SH-SY5Y (cell line): ENCODE data around the gene OARD1.

Experiments
- GATA2 ChIP-seq: IDR thresholded peaks from 2 replicates; pipeline ENCODE4 v1.6.1; 2011; ENCODE audit warnings: mild to moderate bottlenecking, low read depth, low read length
- GATA3 ChIP-seq: IDR thresholded peaks from 2 replicates; pipeline ENCODE4 v1.6.1; 2011; ENCODE audit warnings: low read depth, mild to moderate bottlenecking, low read length, moderate library complexity

OARD1 gene

GRCh38 chr6:41083072-41083471, 10.9 kb upstream of the OARD1 start:
- TF ChIP-seq GATA3: no peak
- TF ChIP-seq GATA2: no peak

GRCh38 chr6:41080621-41081020, 8.5 kb upstream of the OARD1 start:
- TF ChIP-seq GATA3 (no peak), GATA2 (no peak)

GRCh38 chr6:41079080-41079479, 6.9 kb upstream of the OARD1 start:
- TF ChIP-seq GATA2 (peak; percentile 88), GATA3 (peak; percentile 79)

GRCh38 chr6:41078101-41078500, 5.9 kb upstream of the OARD1 start:
- TF ChIP-seq GATA2 (no peak), GATA3 (no peak)

- no peak for TF ChIP-seq GATA3
- no peak for TF ChIP-seq GATA2
Measured at GRCh38 chr6:41077536-41077935, 5.4 kb upstream of the OARD1 start.

- no peak for TF ChIP-seq GATA3
- TF ChIP-seq GATA2: no peak
Measured at GRCh38 chr6:41075651-41076626, 3.8 kb upstream of the OARD1 start.

- TF ChIP-seq GATA3 (no peak), GATA2 (no peak)
Measured at GRCh38 chr6:41074692-41075436, 2.7 kb upstream of the OARD1 start.

- TF ChIP-seq GATA2 (no peak), GATA3 (no peak)
Measured at GRCh38 chr6:41073968-41074691, 2.0 kb upstream of the OARD1 start.

- no peak for TF ChIP-seq GATA3
- no peak for TF ChIP-seq GATA2
Measured at GRCh38 chr6:41073203-41073967, 1.2 kb upstream of the OARD1 start.

GRCh38 chr6:41072836-41073202, 663 bp upstream of the OARD1 start, which contains the start of gene NFYA:
TSS of gene NFYA (plus strand) at chr6:41072974. CDS start at chr6:41079090, 6,116 bp downstream.
- TF ChIP-seq GATA3: no peak
- no peak for TF ChIP-seq GATA2

GRCh38 chr6:41071501-41071922, 644 bp downstream of the OARD1 start:
- TF ChIP-seq GATA3 (no peak), GATA2 (no peak)

GRCh38 chr6:41066867-41067304, 5.3 kb downstream of the OARD1 start:
- TF ChIP-seq GATA3 (no peak), GATA2 (no peak)

GRCh38 chr6:41065550-41066026, 6.6 kb downstream of the OARD1 start:
- no peak for TF ChIP-seq GATA3
- no peak for TF ChIP-seq GATA2

GRCh38 chr6:41064841-41065240, 7.3 kb downstream of the OARD1 start:
- TF ChIP-seq GATA2: no peak
- no peak for TF ChIP-seq GATA3
